Jurkat, Clone E6-1 (cell line): ENCODE results near the gene SEPTIN5.

Source experiments
- DNase-seq: peaks from one replicate; pipeline ENCODE4 v3.0.0-alpha.2; 2011; ENCODE audit warnings: low read depth, low spot score
- H3K4me3 ChIP-seq: 2 replicates; pipeline ENCODE4 v1.5.1; 2011; ENCODE audit warnings: mild to moderate bottlenecking, low read length, control low read depth, moderate library complexity

The SEPTIN5 gene

GRCh38 chr22:19764636-19765476 is 50.6 kb downstream of the SEPTIN5 start:
- H3K4me3 ChIP-seq = no peak overlapping the region
- DNase-seq = no peak

DNA sequence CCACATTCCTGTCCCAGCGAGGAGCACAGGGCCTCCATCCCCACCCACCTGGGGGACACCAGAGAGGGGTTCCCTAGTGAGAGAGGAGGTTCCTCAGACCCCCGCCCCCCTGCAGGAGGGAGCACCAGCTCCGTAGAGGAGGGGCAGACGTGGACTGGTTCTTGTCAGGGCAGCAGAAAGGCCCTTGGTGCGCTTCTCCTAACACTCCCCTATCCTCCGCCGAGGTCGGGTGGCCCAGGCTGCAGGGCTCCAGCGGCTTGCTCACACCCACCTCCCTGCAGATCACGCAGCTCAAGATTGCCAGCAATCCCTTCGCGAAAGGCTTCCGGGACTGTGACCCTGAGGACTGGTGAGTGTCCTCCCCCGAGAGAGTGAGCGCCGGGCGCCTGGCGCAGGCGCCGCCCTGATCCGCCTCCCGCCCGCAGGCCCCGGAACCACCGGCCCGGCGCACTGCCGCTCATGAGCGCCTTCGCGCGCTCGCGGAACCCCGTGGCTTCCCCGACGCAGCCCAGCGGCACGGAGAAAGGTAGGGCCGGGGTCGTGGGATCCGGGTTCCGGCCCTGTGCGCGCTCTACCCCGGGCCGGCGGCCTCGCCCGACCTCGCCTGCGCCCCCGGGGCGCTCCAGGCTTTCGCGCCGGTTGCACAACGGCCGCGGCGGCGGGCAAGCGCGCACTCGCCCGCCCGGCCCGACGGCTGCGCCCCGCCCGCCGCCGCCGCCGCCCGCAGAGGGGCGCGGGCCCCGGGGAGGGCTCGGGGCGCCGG is 51.4 kb downstream of the SEPTIN5 start:
- DNase-seq = no peak
- no peak overlapping the region for H3K4me3 ChIP-seq

- H3K4me3 ChIP-seq = no peak overlapping the region
- no peak for DNase-seq
Measured at GRCh38 chr22:19766240-19766510, 51.9 kb downstream of the SEPTIN5 start.

DNA sequence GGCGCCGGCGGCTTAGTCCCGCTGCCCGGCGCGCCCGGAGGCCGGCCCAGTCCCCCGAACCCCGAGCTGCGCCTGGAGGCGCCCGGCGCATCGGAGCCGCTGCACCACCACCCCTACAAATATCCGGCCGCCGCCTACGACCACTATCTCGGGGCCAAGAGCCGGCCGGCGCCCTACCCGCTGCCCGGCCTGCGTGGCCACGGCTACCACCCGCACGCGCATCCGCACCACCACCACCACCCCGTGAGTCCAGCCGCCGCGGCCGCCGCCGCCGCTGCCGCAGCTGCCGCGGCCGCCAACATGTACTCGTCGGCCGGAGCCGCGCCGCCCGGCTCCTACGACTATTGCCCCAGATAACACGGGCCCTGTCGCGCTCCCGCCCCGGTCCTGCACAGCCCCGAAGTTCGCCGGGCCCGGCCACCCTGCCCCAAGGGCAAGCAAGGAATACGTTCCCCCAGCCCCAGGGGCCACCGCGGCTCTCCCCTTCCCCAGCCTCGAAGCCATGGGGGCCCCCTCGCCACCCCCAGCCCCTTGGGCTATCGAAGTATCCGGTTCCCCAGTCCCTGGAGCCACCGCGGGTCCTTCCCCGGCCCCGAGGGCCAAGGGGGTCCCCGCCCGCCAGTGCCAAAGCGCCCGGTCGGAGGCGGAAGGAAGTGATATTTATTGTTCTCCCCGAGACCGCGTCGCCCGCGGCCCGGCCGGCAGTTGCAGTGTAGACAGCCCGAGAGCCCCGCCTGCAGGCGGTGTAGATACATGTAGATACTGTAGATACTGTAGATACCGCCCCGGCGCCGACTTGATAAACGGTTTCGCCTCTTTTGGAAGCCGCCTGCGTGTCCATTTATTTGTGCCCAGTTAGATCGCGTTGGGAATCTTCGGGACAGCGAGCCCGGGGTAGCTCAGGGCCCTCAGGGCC is 52.5 kb downstream of the SEPTIN5 start:
- DNase-seq = no peak
- no peak overlapping the region for H3K4me3 ChIP-seq

DNA sequence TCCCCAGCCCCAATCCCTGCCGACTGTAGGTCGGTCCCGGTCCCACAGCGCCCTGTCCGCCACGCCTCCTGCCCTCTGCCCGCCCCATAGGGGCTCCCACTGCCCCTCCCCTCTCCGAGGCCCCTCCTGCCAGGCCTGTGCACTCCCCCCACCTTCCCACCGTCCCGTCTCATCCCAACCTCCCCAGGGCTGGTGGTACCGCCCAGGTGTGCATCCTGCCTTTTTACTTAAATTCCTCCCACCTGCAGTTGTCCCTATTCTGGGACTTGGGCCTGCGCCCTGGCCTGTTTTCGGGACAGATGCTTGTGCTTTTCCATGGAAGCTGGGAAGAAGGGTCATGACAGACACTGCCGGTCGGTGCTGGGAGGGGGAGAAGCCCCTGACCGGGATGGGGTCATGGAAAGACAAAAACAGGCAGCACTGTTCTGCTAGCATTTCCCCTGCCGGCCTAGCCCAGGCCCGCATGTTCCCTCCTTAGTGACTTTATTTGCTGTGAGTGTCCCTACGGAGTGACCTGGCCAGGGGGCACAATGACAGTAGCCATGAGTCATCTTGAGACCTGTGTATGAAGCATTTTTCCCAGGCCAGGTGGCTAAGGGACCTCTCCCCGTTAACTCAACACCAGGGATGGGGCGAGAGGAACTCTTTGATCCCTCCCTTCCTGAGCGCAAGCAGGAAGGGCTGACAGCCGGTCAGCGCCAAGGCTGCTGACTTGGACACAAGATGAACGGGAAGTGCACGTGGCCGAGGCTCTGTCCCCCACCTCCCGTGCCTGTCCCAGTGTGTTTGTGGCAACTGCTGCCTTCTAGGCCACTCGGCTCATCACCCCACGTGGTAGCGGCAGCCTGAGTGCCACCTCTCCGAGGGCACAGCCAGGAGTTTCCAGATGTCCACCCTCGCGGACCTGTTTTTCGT is 53.4 kb downstream of the SEPTIN5 start:
- DNase-seq = no peak
- no peak overlapping the region for H3K4me3 ChIP-seq

- no peak for DNase-seq
- no peak overlapping the region for H3K4me3 ChIP-seq
Measured at GRCh38 chr22:19769393-19769715, 55.1 kb downstream of the SEPTIN5 start.

GRCh38 chr22:19770349-19771220 is 56.3 kb downstream of the SEPTIN5 start:
- DNase-seq = peak; percentile 63
- no peak overlapping the region for H3K4me3 ChIP-seq

DNA sequence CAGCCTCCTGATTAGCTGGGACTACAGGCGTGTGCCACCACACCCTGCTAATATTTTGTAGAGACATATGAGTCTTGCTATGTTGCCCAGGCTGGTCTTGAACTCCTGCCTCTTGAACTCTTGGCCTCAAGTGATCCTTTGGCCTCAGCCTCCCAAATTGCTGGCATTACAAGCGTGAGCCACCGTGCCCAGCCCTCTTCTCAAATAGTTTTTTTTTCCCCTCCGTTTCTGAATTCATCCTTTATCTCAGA is 58.0 kb downstream of the SEPTIN5 start:
- DNase-seq = no peak
- no peak overlapping the region for H3K4me3 ChIP-seq
